GM10248 (cell line): ENCODE results near the gene PRKN.

Source experiments
- CTCF ChIA-PET: fragments of 300-600 bp; sonication (Branson Sonifier 250); formaldehyde crosslinking; extraction: SDS; loops from one replicate; lab custom pipeline; 2021; ENCODE audit warnings: antibody characterized with exemption; lab: Yijun Ruan, JAX
- POLR2A ChIA-PET: fragments of 350-650 bp; sonication (Branson Sonifier 250); formaldehyde crosslinking; extraction: SDS; loops from one replicate; lab custom pipeline; 2020; ENCODE audit warnings: antibody characterized with exemption; lab: Yijun Ruan, JAX
- DNase-seq: peaks from one replicate; pipeline ENCODE4 v3.0.0; 2012; ENCODE audit errors: extremely low spot score
- CTCF ChIP-seq: IDR thresholded peaks from 2 replicates; pipeline ENCODE4 v1.5.1; 2012; ENCODE audit warnings: mild to moderate bottlenecking, low read depth; ENCODE audit errors: extremely low read depth, missing control alignments, control extremely low read depth

The PRKN gene

GRCh38 chr6:161813156-161813555 lies 914.4 kb downstream of the PRKN start:
- ChIA-PET POLR2A (no interaction called here), CTCF (no interaction called here)
- TF ChIP-seq CTCF = no peak
- DNase-seq = no peak

- no peak for TF ChIP-seq CTCF
- ChIA-PET CTCF (no interaction called here), POLR2A (no interaction called here)
- DNase-seq = no peak
These were observed 917.6 kb downstream of the PRKN start for GRCh38 chr6:161809971-161810370.

GRCh38 chr6:161804838-161805237 lies 922.7 kb downstream of the PRKN start:
- POLR2A ChIA-PET = no interaction called here
- no peak for DNase-seq
- TF ChIP-seq CTCF = no peak
- CTCF ChIA-PET = no interaction called here

- CTCF ChIA-PET = no interaction called here
- DNase-seq = no peak
- POLR2A ChIA-PET = no interaction called here
- no peak for TF ChIP-seq CTCF
These were observed 924.4 kb downstream of the PRKN start for GRCh38 chr6:161803131-161803530.

- no peak for TF ChIP-seq CTCF
- POLR2A ChIA-PET = no interaction called here
- CTCF ChIA-PET = no interaction called here
- no peak for DNase-seq
These were observed 925.3 kb downstream of the PRKN start for GRCh38 chr6:161802231-161802630.

GRCh38 chr6:161798844-161799394 lies 928.6 kb downstream of the PRKN start:
- no peak for TF ChIP-seq CTCF
- ChIA-PET CTCF (no interaction called here), POLR2A (no interaction called here)
- no peak for DNase-seq
